Activated CD8-positive, alpha-beta memory T cell treated with anti-CD3 and anti-CD28 coated beads for 4 hours (primary cell): ENCODE results near the gene ABLIM1.

Experiments
- DNase-seq, 2 donors: peaks; one replicate each; pipeline ENCODE4 v3.0.0-alpha.2; 2020; ENCODE audit warnings: low read depth in 2 of 2

ABLIM1 gene

GRCh38 chr10:114489521-114490310 is 168.4 kb downstream of the ABLIM1 start:
- DNase-seq = no peak

- DNase-seq = no peak
These were observed 170.1 kb downstream of the ABLIM1 start for GRCh38 chr10:114487815-114488536.

- no peak for DNase-seq
These were observed 170.9 kb downstream of the ABLIM1 start for GRCh38 chr10:114486938-114487814.

GRCh38 chr10:114485696-114486400 is 172.2 kb downstream of the ABLIM1 start:
- DNase-seq = no peak

- no peak for DNase-seq
These were observed 174.5 kb downstream of the ABLIM1 start for GRCh38 chr10:114483575-114483974.

GRCh38 chr10:114482480-114483304 is 175.4 kb downstream of the ABLIM1 start:
- DNase-seq = no peak

- no peak for DNase-seq
These were observed 177.0 kb downstream of the ABLIM1 start for GRCh38 chr10:114481055-114481454.

GRCh38 chr10:114479836-114480235 is 178.2 kb downstream of the ABLIM1 start:
- DNase-seq = no peak

- DNase-seq = no peak
These were observed 178.8 kb downstream of the ABLIM1 start for GRCh38 chr10:114479307-114479706.

- no peak for DNase-seq
These were observed 179.8 kb downstream of the ABLIM1 start for GRCh38 chr10:114478281-114478680.

- no peak for DNase-seq
These were observed 180.8 kb downstream of the ABLIM1 start for GRCh38 chr10:114477285-114477684.

- no peak for DNase-seq
These were observed 183.1 kb downstream of the ABLIM1 start for GRCh38 chr10:114474989-114475388.

- DNase-seq = no peak
These were observed 184.3 kb downstream of the ABLIM1 start for GRCh38 chr10:114473776-114474175.

- DNase-seq = no peak
These were observed 185.2 kb downstream of the ABLIM1 start for GRCh38 chr10:114472877-114473253.

- DNase-seq = no peak
These were observed 185.9 kb downstream of the ABLIM1 start for GRCh38 chr10:114471906-114472876.

- DNase-seq = peak; percentile 30 to 50
These were observed 186.8 kb downstream of the ABLIM1 start for GRCh38 chr10:114470956-114471905.

- DNase-seq = no peak
These were observed 187.7 kb downstream of the ABLIM1 start for GRCh38 chr10:114470361-114470760.

- no peak for DNase-seq
These were observed 199.1 kb downstream of the ABLIM1 start for GRCh38 chr10:114458955-114459354.
